ENCODE measurements around the gene GARIN1A. TPM values are rescaled to one million over a fixed set of nuclear protein-coding genes. Genes with fewer than 3 reads are reported as not detected.
"Not testable (repeated sequence)": the region's sequence is repeated elsewhere in the genome, so short reads cannot be mapped to it uniquely, and the experiment has no call there.

GARIN1A gene
- total and polyA plus RNA-seq, 4 donors: 0.35 to 1.6 (median 0.60) TPM

DNA sequence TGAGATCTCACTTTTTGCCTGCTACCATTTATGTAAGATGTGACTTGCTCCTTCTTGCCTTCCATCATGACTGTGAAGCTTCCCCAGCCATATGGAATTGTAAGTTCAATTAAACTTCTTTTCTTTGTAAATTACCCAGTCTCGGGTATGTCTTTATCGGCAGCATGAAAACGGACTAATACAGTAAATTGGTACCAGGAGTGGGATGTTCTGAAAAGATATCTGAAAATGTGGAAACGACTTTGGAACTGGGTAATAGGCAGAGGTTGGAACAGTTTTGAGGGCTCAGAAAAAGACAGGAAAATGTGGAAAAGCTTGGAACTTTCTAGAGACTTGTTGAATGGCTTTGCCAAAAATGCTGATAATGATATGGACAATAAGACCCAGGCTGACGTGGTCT, 10.6 kb upstream of the GARIN1A start:
- WGBS, 2 donors: 97 to 98% methylated on average over 5 of the region's 5 CpGs
- Histone ChIP-seq H3K4me3 (no peak overlapping the region), H3K9me3 (ENCODE audit: control insufficient read depth in 4 of 4, insufficient read depth in 3 of 4, low read length in 3 of 4) (peaks cover 0 to 3% (median 0%) of the 10 kb centered on the region in 4 donors), H3K27ac (ENCODE audit: low read depth in 1 of 2, low read length in 1 of 2) (no peak overlapping the region), H3K36me3 (ENCODE audit: control insufficient read depth in 4 of 4, insufficient read depth in 4 of 4, low read length in 4 of 4) (no peaks in the 10 kb centered on the region), H3K4me1 (ENCODE audit: control insufficient read depth in 5 of 5, insufficient read depth in 5 of 5, low read length in 5 of 5) (no peaks in the 10 kb centered on the region), H3K9ac (ENCODE audit: insufficient read depth in 1 of 2, low read length in 2 of 2) (no peak overlapping the region), H3K27me3 (ENCODE audit: control insufficient read depth in 3 of 3, insufficient read depth in 3 of 3, low read length in 2 of 3) (no peaks in the 10 kb centered on the region)
- ATAC-seq (ENCODE audit: insufficient read depth, low FRiP score) (no peak), DNase-seq (no peak)
- TF ChIP-seq, protein P1, sequence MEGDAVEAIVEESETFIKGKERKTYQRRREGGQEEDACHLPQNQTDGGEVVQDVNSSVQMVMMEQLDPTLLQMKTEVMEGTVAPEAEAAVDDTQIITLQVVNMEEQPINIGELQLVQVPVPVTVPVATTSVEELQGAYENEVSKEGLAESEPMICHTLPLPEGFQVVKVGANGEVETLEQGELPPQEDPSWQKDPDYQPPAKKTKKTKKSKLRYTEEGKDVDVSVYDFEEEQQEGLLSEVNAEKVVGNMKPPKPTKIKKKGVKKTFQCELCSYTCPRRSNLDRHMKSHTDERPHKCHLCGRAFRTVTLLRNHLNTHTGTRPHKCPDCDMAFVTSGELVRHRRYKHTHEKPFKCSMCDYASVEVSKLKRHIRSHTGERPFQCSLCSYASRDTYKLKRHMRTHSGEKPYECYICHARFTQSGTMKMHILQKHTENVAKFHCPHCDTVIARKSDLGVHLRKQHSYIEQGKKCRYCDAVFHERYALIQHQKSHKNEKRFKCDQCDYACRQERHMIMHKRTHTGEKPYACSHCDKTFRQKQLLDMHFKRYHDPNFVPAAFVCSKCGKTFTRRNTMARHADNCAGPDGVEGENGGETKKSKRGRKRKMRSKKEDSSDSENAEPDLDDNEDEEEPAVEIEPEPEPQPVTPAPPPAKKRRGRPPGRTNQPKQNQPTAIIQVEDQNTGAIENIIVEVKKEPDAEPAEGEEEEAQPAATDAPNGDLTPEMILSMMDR (IDR thresholded peaks at IDR 0.05; ENCODE audit: control extremely low read depth, extremely low read depth): no peak

DNA sequence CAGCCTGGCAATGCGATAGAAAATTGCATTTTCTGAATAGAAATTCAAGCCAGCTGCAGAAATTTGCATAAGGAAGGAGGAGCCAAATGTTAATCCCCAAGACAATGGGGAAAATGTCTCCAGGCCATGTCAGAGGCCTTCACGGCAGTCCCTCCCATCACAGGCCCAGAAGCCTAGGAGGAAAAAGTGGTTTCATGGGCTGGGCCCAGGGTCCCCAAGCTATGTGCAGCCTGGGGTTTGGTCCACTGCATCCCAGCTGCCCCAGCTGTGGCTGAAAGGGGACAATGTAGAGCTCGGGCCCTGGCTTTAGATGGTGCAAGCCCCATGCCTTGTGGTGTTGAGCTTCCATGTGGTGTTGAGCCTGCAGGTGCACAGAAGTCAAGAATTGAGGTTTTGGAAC, 10.0 kb upstream of the GARIN1A start:
- ATAC-seq (ENCODE audit: insufficient read depth, low FRiP score): no peak
- H3K36me3 ChIP-seq (ENCODE audit: control insufficient read depth in 4 of 4, insufficient read depth in 4 of 4, low read length in 4 of 4): no peaks in the 10 kb centered on the region
- peaks cover 0 to 3% (median 0%) of the 10 kb centered on the region in 4 donors for H3K9me3 ChIP-seq (ENCODE audit: control insufficient read depth in 4 of 4, insufficient read depth in 3 of 4, low read length in 3 of 4)
- WGBS, 2 donors: 97% methylated on average over 3 of the region's 3 CpGs
- no peak overlapping the region for H3K9ac ChIP-seq (ENCODE audit: insufficient read depth in 1 of 2, low read length in 2 of 2)
- H3K27ac ChIP-seq (ENCODE audit: low read depth in 1 of 2, low read length in 1 of 2): no peak overlapping the region
- H3K4me1 ChIP-seq (ENCODE audit: control insufficient read depth in 5 of 5, insufficient read depth in 5 of 5, low read length in 5 of 5): no peaks in the 10 kb centered on the region
- TF ChIP-seq, protein P1 (IDR thresholded peaks at IDR 0.05; ENCODE audit: control extremely low read depth, extremely low read depth): no peak
- no peak overlapping the region for H3K4me3 ChIP-seq
- no peak for DNase-seq
- H3K27me3 ChIP-seq (ENCODE audit: control insufficient read depth in 3 of 3, insufficient read depth in 3 of 3, low read length in 2 of 3): no peaks in the 10 kb centered on the region

DNA sequence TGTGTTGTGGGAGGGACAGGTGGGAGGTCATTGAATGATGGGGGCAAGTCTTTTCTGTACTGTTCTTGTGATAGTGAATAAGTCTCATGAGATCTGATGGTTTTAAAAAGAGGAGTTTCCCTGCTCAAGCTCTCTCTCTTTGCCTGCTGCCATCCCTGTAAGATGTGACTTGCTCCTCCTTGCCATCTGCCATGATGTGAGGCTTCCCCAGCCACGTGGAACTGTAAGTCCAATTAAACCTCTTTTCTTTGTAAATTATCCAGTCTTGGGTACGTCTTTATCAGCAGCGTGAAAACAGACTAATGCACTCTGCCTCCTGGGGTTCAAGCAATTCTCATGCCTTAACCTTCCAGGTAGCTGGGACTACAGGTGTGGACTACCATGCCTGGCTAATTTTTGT, 8.9 kb upstream of the GARIN1A start:
- not testable (repeated sequence) for ATAC-seq (ENCODE audit: insufficient read depth, low FRiP score); H3K4me3 ChIP-seq
- WGBS, 2 donors: 94 to 99% methylated on average over 3 of the region's 3 CpGs

DNA sequence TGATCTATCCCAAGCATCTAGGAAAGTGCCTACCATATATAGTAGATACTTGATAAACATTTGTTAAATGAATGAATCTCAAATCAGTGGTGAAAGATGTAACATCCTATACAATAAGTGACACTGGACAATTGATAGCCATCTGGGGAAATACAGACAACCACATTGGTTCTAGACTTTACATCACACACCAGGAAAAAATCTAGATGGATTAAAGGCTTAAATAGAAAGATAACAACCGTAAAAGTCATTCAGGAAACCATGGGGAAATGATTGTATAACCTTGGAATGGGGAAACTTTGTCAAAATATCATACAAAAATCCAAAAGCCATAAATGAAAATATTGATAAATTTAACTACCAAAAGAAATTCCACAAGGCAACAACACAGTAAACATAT, 7.0 kb upstream of the GARIN1A start:
- H3K9ac ChIP-seq (ENCODE audit: insufficient read depth in 1 of 2, low read length in 2 of 2): no peak overlapping the region
- H3K4me1 ChIP-seq (ENCODE audit: control insufficient read depth in 5 of 5, insufficient read depth in 5 of 5, low read length in 5 of 5): no peaks in the 10 kb centered on the region
- WGBS, 2 donors: 43 to 53% methylated on average over 1 of the region's 1 CpG
- DNase-seq (no peak), ATAC-seq (ENCODE audit: insufficient read depth, low FRiP score) (no peak)
- peaks cover 0 to 3% (median 0%) of the 10 kb centered on the region in 4 donors for H3K9me3 ChIP-seq (ENCODE audit: control insufficient read depth in 4 of 4, insufficient read depth in 3 of 4, low read length in 3 of 4)
- TF ChIP-seq, protein P1 (IDR thresholded peaks at IDR 0.05; ENCODE audit: control extremely low read depth, extremely low read depth): no peak
- H3K4me3 ChIP-seq: no peak overlapping the region
- H3K36me3 ChIP-seq (ENCODE audit: control insufficient read depth in 4 of 4, insufficient read depth in 4 of 4, low read length in 4 of 4): no peaks in the 10 kb centered on the region
- no peaks in the 10 kb centered on the region for H3K27me3 ChIP-seq (ENCODE audit: control insufficient read depth in 3 of 3, insufficient read depth in 3 of 3, low read length in 2 of 3)
- H3K27ac ChIP-seq (ENCODE audit: low read depth in 1 of 2, low read length in 1 of 2): no peak overlapping the region

More for the DNA sequence above, 8.9 kb upstream of the GARIN1A start:
- H3K9ac ChIP-seq (ENCODE audit: insufficient read depth in 1 of 2, low read length in 2 of 2); H3K27ac ChIP-seq (ENCODE audit: low read depth in 1 of 2, low read length in 1 of 2); H3K9me3 ChIP-seq (ENCODE audit: control insufficient read depth in 4 of 4, insufficient read depth in 3 of 4, low read length in 3 of 4); DNase-seq; H3K36me3 ChIP-seq (ENCODE audit: control insufficient read depth in 4 of 4, insufficient read depth in 4 of 4, low read length in 4 of 4); H3K4me1 ChIP-seq (ENCODE audit: control insufficient read depth in 5 of 5, insufficient read depth in 5 of 5, low read length in 5 of 5); H3K27me3 ChIP-seq (ENCODE audit: control insufficient read depth in 3 of 3, insufficient read depth in 3 of 3, low read length in 2 of 3): not testable (repeated sequence)
